K562 (cell line): Measurements from ENCODE around the gene SLC26A11. TPM values are rescaled to one million over a fixed set of nuclear protein-coding genes. Genes with fewer than 3 reads are reported as not detected.

Experiments used
- BRD4 ChIP-seq: fragments of 200-600 bp; sonication (generic); IDR thresholded peaks from 2 replicates; pipeline ENCODE4 v1.6.1; 2017; ENCODE audit warnings: inconsistent platforms
- CHAMP1 ChIP-seq: fragments of 450-650 bp; IDR thresholded peaks from 2 replicates; pipeline ENCODE4 v1.6.1; 2016; ENCODE audit warnings: mild to moderate bottlenecking
- DACH1 ChIP-seq: fragments of 450-650 bp; IDR thresholded peaks from 2 replicates; pipeline ENCODE4 v1.6.1; 2018; ENCODE audit not compliant: partially characterized antibody
- DPF2 ChIP-seq: fragments of 450-650 bp; IDR thresholded peaks from 2 replicates; pipeline ENCODE4 v1.6.1; 2016
- E4F1 ChIP-seq: fragments of 250-450 bp; sonication (Bioruptor Pico); IDR thresholded peaks from 2 replicates; pipeline ENCODE4 v1.5.0; 2021; ENCODE audit warnings: mild to moderate bottlenecking, borderline replicate concordance
- GATAD2B ChIP-seq: fragments of 450-650 bp; IDR thresholded peaks from 2 replicates; pipeline ENCODE4 v1.6.1; 2017; ENCODE audit warnings: mild to moderate bottlenecking, borderline replicate concordance
- HDAC1 ChIP-seq, 2 experiments: fragments of 450-650 bp; IDR thresholded peaks; 2 replicates each; pipeline ENCODE4 v1.6.1; 2016 to 2017; ENCODE audit warnings: inconsistent platforms in 1 of 2, mild to moderate bottlenecking in 1 of 2, moderate library complexity in 1 of 2
- NCOA2 ChIP-seq, 2 experiments: fragments of 450-650 bp; IDR thresholded peaks; 2 replicates each; pipeline ENCODE4 v1.6.1; 2018; ENCODE audit warnings: mild to moderate bottlenecking in 2 of 2, moderate library complexity in 1 of 2; ENCODE audit not compliant: partially characterized antibody in 2 of 2
- PATZ1 ChIP-seq: fragments of 250-450 bp; sonication (Bioruptor Pico); IDR thresholded peaks from 2 replicates; pipeline ENCODE4 v1.5.0; 2020; ENCODE audit warnings: mild to moderate bottlenecking, borderline replicate concordance
- PYGO2 ChIP-seq: fragments of 450-650 bp; IDR thresholded peaks from 2 replicates; pipeline ENCODE4 v1.6.1; 2016; ENCODE audit warnings: mild to moderate bottlenecking, missing genetic modification characterization, moderate library complexity, missing compliant biosample characterization
- RFX5 ChIP-seq: IDR thresholded peaks from 2 replicates; pipeline ENCODE4 v1.6.1; 2011; ENCODE audit warnings: low read depth, mild to moderate bottlenecking, improper control_type of control experiment, low read length
- SAFB ChIP-seq: fragments of 200-400 bp; formaldehyde crosslinking; IDR thresholded peaks from 2 replicates; pipeline ENCODE4 v1.6.1; 2017; ENCODE audit warnings: low read depth, low read length, borderline replicate concordance
- SIX5 ChIP-seq, 2 experiments: IDR thresholded peaks; 2 replicates each; pipeline ENCODE4 v1.6.1; 2011; ENCODE audit warnings: low read length in 2 of 2, borderline replicate concordance in 1 of 2, low read depth in 1 of 2, mild to moderate bottlenecking in 1 of 2, moderate library complexity in 1 of 2; ENCODE audit not compliant: insufficient read depth in 1 of 2
- SRSF3 ChIP-seq: fragments of 200-400 bp; formaldehyde crosslinking; IDR thresholded peaks from 2 replicates; pipeline ENCODE4 v1.6.1; 2016; ENCODE audit warnings: mild to moderate bottlenecking, low read length, moderate library complexity; ENCODE audit not compliant: insufficient read depth
- TFAM ChIP-seq: fragments of 250-450 bp; sonication (Bioruptor Pico); conservative IDR thresholded peaks from 2 replicates; pipeline ENCODE4 v1.5.0; 2021; ENCODE audit warnings: mild to moderate bottlenecking, moderate library complexity
- U2AF1 ChIP-seq: fragments of 200-400 bp; formaldehyde crosslinking; optimal IDR thresholded peaks from 2 replicates; pipeline ENCODE3; 2017; ENCODE audit warnings: mild to moderate bottlenecking, low read depth, low read length, moderate library complexity
- ZFP91 ChIP-seq: sonication (generic); formaldehyde crosslinking; IDR thresholded peaks from 2 replicates; pipeline ENCODE4 v1.8.0; 2022; ENCODE audit warnings: mild to moderate bottlenecking, missing genetic modification reagents
- ZNF133 ChIP-seq: fragments of 250-450 bp; sonication (Bioruptor Pico); IDR thresholded peaks from 2 replicates; pipeline ENCODE4 v1.4.0; 2020; ENCODE audit warnings: mild to moderate bottlenecking
- ZNF551 ChIP-seq: fragments of 250-450 bp; sonication (Bioruptor Pico); IDR thresholded peaks from 2 replicates; pipeline ENCODE4 v1.5.0; 2021; ENCODE audit warnings: mild to moderate bottlenecking, moderate library complexity
- ZNF589 ChIP-seq: fragments of 200-800 bp; sonication (Bioruptor generic); IDR thresholded peaks from 2 replicates; pipeline ENCODE4 v1.6.1; 2016; ENCODE audit warnings: low read depth, missing genetic modification characterization, missing compliant biosample characterization
- polyA plus RNA-seq, 8 experiments: library from polyadenylated mRNA; depleted of rRNA in 4 of 8; stranded (reverse) in 5 of 8; unstranded in 3 of 8; fragments of >200 nt; fragmentation: Nextera tagmentation in 2 of 8; fragmentation: Illumina TruSeq in 1 of 8; extraction: Ambion mirVana in 2 of 8; extraction: Trizol in 1 of 8; gene quantifications; 2 replicates each; pipeline versions ENCODE4 v1.2.1 to v1.2.3, GENCODE V29; 2011 to 2014; ENCODE audit warnings: inconsistent platforms in 1 of 8, missing spikeins in 1 of 8
- total RNA-seq, 7 experiments: library from RNA; depleted of rRNA in 6 of 7; stranded (reverse); fragments of >200 nt in 6 of 7; fragmentation: Illumina TruSeq in 2 of 7; extraction: Trizol in 2 of 7; gene quantifications; 2 replicates each; pipeline versions ENCODE4 v1.2.1 to v1.2.3, GENCODE V29; 2011 to 2021; ENCODE audit warnings: low replicate concordance in 1 of 7

Gene SLC26A11
- total and polyA plus RNA-seq, 9 of the 15 experiments (the other 6 are each of a cell fraction or from before 2014, with no cell fraction given): 0.06 to 3.1 (median 1.2) TPM; not detected in 1

GRCh38 chr17:80269405-80269807 lies 49.2 kb downstream of the SLC26A11 start (continued):
- TF ChIP-seq ZFP91 (no peak), CHAMP1 (0 out of 2 replicates have a peak, but pooled peaks have one; percentile 24), PATZ1 (CRISPR knock-in tag) (no peak), DACH1 (peak; percentile 26), SRSF3 (no peak), BRD4 (no peak), NCOA2 (IDR thresholded peaks at IDR 0.05; ENCODE audit: partially characterized antibody in 2 of 2) (no peak), ZNF551 (CRISPR knock-in tag) (no peak), ZNF133 (CRISPR knock-in tag) (no peak), RFX5 (no peak), SAFB (no peak), E4F1 (no peak), PYGO2 (tag) (no peak), DPF2 (0 out of 2 replicates have a peak, but pooled peaks have one; percentile 17), TFAM (CRISPR knock-in tag) (no peak), ZNF589 (CRISPR knock-in tag) (no peak), GATAD2B (peak; percentile 44; the same call in 1 of the 2 replicates), U2AF1 (no peak), SIX5 (IDR thresholded peaks at IDR 0.05; ENCODE audit: borderline replicate concordance in 1 of 2, insufficient read depth in 1 of 2, low read depth in 1 of 2, low read length in 2 of 2) (no peak), HDAC1 (IDR thresholded peaks at IDR 0.05) (peak in 1 of 2 experiments; percentile 54; a peak in 1 of 4 replicates)
